GM21786 (cell line): ENCODE data around the gene EPHA1.
"Not testable (repeated sequence)": the region's sequence is repeated elsewhere in the genome, so short reads cannot be mapped to it uniquely, and the experiment has no call there.

ENCODE experiments used
- ATAC-seq: cut with Tn5 transposase; IDR thresholded peaks from one replicate; pipeline ENCODE4 v1.9.1; 2021; ENCODE audit not compliant: unreplicated experiment

The EPHA1 gene

GRCh38 chr7:143431109-143431508, 22.5 kb upstream of the EPHA1 start:
- ATAC-seq = no peak

GRCh38 chr7:143429770-143430698, 21.4 kb upstream of the EPHA1 start:
- ATAC-seq = no peak

GRCh38 chr7:143426479-143427142, 18.0 kb upstream of the EPHA1 start:
- ATAC-seq = no peak

GRCh38 chr7:143424476-143424875, 15.8 kb upstream of the EPHA1 start:
- not testable (repeated sequence) for ATAC-seq

- no peak for ATAC-seq
These were observed 13.4 kb upstream of the EPHA1 start for GRCh38 chr7:143422033-143422432.

GRCh38 chr7:143420624-143421023, 12.0 kb upstream of the EPHA1 start:
- ATAC-seq = not testable (repeated sequence)

- ATAC-seq = no peak
These were observed 11.2 kb upstream of the EPHA1 start for GRCh38 chr7:143419880-143420279.

- no peak for ATAC-seq
These were observed 10.2 kb upstream of the EPHA1 start for GRCh38 chr7:143418681-143419458.

- no peak for ATAC-seq
These were observed 9.2 kb upstream of the EPHA1 start for GRCh38 chr7:143417734-143418383.

- ATAC-seq = peak; percentile 59
These were observed 8.0 kb upstream of the EPHA1 start for GRCh38 chr7:143416565-143417149.

GRCh38 chr7:143415742-143416397, 7.2 kb upstream of the EPHA1 start:
- ATAC-seq = no peak

GRCh38 chr7:143415209-143415608, 6.6 kb upstream of the EPHA1 start:
- not testable (repeated sequence) for ATAC-seq

- no peak for ATAC-seq
These were observed 4.5 kb upstream of the EPHA1 start for GRCh38 chr7:143413123-143413522.

GRCh38 chr7:143411976-143412708, 3.5 kb upstream of the EPHA1 start:
- ATAC-seq = no peak

GRCh38 chr7:143410521-143411004, 1.9 kb upstream of the EPHA1 start:
- no peak for ATAC-seq

- no peak for ATAC-seq
These were observed 387 bp downstream of the EPHA1 start for GRCh38 chr7:143408252-143408685.

- ATAC-seq = no peak
These were observed 1.1 kb downstream of the EPHA1 start for GRCh38 chr7:143407287-143408251.

GRCh38 chr7:143406002-143406357, 2.7 kb downstream of the EPHA1 start:
- no peak for ATAC-seq
